Endometrium (tissue), 2 donors: ENCODE measurements around the gene PACS2.
"Not testable (repeated sequence)": the region's sequence is repeated elsewhere in the genome, so short reads cannot be mapped to it uniquely, and the experiment has no call there.

ENCODE experiments used
- FAIRE-seq: peaks from 2 replicates; lab custom pipeline; 2012; peaks lifted over from hg19 to GRCh38; lab: Jason Lieb, UNC
- donor health status: control.
- donor health status: control.

The PACS2 gene

DNA sequence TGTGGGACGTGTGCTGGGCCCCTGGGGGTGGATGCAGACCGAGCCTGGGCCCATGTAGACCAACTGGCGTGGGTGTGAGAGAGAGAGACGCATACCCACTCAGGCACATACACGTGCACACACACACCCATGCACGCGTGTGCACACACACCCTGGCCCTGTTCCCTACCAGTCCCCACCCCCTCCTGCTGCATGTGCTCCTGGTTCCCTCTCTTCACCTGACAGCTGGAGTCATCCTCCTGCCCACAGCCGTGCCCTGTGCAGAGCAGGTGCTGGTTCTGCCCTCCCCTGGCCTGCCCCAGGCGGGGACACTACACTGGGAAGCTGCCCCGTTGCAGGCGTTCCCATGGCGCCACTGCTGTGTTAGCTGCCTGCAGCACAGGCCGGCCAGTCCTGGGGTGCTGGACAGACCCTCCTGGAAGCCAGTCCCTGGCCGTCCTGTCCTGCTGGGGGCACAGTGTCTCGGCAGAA, 18.5 kb downstream of the PACS2 start:
- FAIRE-seq: no peak

DNA sequence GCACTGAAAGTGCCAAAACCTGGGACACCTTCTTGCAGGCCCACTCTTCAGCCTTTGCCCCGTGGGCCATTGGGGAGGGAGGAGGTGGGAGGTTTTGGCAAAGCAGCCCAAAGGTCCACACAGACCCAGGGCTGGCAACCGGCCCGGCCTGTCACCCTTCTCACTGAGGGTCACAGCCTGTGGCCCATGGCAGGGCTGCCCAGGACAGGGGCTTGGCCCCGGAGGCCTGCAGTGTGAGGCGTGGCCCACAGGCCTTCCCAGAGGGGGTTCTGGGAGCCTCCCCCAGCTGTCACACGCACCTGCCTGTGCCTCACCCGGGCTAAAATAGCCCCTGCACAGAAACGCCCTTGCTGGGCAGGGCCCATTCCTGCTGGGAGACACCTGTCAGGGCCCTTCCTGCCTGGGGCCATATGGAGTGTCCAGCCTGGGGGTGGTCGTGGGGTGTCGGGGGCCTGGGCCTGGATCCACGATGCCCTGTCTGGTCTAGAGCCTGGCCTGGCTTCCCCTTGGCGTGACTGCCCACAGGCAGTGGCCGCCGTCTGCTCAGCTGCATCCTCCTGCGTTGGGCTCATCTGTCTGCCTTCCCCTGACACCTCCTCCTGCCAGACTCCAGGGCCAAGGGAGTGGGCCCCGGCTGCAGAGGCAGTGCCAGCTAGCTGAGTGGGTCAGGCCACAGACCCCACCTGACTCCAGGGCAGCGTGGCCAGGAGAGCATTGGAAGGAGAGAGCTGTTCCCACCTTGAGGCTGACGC, 19.2 kb downstream of the PACS2 start:
- no peak for FAIRE-seq

DNA sequence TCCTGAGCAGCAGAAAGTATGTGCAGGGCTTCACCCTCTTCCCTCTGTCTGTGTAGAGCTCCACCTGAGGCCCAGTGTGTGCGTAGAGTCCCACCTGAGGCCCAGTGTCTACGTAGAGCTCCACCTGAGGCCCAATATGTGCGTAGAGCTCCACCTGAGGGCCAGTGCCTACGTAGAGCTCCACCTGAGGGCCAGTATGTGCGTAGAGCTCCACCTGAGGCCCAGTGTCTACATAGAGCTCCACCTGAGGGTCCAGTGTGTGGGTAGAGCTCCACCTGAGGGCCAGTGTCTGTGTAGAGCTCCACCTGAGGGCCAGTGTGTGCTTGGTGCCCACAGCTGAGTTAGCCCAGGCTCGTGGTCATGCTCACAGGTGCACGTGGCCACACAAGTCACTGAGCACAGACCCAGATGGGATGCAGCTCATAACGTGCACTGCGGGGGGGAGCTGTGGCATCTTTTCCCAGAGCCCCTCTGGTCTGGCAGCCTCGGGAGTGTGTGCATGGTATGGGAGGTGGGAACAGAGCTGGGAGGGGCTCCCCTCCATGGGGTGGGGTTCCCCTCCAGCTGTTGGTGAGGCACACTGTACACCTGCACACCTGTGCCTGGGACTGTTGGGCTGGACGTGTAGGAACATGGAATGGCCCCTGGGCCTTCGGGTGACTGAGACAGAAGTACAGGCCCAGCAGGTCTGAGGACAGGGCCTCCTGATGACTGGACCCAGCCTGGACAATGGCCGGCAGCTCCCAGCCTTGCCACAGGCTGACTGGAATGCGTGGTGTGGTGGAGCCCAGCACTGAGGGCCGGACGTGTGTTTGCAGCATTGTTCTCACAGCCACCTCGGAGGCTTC, 20.1 kb downstream of the PACS2 start:
- no peak for FAIRE-seq

DNA sequence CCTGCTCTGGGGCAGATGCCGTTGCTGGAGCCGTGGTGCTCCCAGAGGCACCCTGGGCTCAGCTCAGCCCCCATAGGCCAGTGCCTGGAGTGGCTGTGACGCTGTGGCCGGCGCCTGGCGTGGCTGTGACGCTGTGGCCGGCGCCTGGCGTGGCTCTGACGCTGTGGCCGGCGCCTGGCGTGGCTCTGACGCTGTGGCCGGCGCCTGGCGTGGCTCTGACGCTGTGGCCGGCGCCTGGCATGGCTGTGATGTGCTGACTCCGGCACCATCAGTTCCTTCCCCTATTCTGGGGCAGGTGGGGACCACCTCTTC, 20.6 kb downstream of the PACS2 start:
- FAIRE-seq: not testable (repeated sequence)

DNA sequence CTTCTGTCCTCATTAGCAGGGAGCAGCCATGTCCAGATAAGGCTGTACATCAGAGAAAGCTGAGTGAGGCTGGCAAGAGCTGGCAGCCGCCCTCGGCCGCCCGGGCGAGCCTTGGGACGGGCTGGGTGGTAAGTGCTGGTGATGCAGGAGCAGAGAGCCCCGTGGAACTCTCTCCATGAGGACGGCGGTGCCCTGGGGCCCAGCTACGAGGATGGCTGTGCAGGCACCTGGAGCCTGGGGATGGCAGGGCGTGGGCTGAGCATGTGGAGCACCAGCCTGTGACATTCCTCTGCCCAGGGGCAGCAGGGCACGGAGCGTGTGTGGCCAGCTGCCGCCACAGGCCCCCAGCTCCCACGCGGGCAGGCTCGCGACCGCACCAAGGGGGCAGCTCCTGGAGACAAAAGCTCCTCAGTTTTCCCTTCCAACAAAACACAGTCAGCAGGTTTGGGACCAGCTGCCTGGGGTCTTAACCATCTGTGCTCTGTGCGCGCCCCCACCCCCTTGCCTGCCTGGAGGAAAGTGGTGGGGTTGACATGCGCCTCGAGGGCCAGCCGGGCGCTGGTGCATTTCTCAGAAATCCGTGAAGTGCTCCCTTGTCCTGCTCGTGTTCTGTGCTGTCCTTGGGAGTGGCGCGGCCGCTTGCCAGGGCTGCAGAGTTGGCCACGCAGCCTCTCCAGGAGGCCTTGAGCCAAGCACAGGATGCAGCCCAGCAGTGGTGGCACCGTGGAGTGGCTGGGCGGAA, 21.4 kb downstream of the PACS2 start:
- no peak for FAIRE-seq

DNA sequence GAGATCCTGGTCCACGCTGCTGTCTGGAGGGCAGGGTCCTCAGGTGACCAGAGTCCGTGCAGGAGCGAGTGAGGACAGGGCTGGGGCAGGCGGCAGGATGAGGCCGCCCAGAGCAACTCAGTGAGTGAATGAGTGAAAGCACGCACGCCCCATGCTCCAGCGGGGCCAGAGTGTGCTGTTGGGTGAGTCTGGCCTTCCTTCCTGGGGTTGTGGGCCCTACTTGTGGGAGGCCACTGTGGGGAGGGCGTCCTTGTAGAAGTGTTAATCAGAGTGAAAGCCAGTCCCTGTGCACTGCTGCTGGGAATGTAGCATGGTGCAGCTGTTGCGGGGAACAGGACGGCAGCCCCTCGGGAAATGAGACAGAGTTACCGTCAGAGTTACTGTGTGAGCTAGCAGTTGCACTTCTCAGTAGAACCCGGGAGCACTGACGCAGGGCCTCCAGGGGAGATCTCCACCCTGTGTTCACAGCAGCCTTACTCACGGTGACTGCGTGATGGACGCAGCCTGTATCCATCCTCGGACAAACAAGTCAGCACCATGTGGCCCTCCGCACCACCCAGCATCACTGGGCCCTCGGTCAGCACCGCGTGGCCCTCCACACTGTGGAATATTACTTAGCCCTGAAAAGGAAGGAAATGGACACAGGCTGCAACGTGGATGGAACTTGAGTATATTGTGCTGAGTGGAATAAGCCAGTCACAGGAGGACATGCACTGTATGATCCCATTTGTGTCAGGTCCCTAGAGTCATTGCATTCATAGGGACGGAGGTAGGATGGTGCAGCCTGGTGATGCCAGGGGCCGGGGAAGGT, 22.1 kb downstream of the PACS2 start:
- FAIRE-seq: no peak

DNA sequence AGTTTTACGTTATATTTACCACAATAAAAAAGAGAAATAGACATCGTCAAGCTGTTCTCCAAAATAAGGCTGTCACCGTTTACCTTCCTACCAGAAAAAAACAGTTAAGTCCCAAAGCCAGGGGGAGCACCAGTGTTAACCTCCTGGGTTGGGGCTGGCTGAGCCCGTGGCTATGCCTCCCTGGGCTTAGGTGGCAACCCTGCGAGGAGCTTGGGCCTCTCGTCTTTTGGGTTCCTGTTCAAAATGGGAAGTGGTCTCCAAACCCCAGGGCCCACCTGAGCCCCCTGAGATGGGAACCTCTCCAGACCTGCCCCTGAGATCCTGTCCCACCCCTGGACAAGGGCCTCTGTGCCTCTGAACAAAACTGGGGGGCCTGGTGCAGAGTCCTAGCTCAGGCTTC, 22.9 kb downstream of the PACS2 start:
- FAIRE-seq: no peak

DNA sequence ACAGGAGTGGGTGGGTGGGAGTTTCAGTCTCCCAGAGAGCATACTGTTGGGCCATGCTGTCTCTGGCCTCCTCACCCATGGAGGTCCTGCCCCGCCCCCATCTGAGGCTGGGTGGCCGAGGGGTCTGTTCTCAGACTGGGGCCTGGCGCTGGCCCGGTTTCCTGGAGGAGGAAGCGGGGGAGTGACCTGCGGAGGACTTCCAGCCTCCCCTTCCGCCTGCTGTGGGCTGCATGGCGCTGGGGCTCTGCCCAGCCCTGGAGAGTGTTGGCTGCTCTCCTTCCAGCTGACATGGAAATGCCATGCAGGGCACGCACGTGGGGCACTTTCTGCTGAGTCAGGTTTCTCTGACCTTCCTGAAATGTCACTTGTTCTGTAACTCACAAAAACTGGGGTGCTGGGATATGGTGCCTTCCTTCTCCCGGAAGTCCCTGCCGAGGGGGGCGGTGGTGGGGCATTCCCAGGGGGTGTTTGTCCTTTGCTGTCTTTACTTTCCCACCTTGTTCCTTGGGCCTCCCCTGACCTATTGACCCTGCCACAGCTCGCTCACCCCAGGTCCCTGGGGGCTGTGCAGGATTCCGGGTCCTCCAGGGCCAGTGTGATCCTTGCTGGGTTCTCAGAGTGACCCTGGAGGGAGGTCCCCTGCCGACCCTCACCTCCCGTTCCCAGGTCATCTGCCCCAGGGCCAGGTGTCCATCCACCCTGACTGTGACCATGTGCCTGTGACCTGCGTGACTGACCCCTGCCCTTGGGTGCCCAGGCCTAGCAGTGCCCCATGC, 23.6 kb downstream of the PACS2 start:
- FAIRE-seq: no peak

DNA sequence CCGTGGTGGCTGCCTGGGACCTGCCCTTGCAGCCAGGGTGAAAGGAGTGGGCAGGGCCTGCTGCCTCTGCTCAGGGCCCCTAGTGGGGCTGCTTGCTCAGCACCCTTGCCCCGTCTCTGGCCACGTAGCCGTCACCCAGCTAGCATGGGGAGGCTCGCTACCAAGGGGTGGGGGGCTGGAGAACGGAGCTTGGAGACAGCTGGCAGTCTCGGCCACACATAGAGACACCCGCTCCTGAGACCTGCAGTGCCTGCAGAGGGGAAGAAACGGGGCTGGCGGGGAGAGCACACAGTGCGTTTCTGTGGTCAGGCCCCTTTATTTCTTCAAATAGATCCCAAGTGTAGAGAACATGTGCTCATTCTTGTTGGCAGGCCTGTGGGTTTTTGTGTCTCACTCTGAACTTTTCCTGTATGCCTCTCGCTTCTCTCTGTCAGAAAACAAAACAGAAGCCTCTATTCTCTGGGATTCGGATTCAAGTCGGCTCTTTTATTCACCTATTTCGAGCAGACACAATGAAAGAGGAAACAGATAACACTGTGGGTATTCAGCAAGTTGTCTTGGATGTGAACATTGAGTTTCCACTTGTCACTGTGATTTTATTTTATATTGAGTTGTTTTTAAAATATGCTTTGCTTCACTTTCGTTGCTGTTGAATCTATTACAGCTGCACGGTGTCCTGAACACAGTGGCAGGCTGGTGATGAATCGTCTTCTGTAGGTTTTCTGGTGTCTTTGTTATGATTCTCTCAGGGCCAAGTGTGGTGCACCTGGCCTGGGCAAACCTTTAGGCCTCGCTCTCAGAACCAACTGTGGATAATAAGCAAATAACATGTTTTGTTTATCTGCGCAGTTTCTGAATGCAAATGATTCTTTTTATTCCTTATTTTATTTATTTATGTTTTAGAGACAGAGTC, 26.5 kb downstream of the PACS2 start:
- FAIRE-seq: no peak

DNA sequence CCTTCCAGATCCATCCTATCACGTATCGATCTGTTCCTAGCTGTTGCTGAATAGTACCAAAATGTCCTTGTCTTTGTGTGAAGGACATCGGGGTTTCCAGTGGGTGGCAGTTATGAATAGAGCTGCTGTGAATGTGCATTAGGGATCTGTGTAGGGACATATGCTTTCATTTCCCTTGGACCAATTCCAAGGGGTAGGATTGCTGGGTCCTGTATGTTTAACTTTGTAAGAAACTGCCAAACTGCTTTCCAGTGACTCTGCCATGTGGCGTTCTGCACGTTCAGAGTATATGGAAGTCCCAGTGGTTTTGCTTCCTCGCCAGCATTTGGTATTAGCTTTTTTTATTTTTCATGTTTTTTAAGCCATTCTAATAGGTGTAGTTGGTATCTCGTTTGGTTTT, 28.6 kb downstream of the PACS2 start:
- no peak for FAIRE-seq

DNA sequence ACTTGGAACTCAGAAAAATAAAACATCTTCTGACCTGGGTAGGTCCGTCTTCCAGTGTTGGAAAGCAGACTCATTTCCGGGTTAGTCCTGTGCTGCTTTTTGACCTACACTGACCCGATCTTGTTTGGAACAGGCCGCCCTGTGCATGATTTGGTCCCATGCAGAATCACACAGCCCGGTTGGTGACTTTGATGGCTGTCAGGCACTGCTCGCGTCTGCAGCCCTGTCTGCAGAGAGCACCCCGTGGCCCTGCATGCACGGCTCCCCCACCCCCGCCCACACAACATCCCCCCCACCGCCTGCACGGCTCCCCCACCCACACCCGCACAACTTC, 31.6 kb downstream of the PACS2 start:
- FAIRE-seq: no peak

DNA sequence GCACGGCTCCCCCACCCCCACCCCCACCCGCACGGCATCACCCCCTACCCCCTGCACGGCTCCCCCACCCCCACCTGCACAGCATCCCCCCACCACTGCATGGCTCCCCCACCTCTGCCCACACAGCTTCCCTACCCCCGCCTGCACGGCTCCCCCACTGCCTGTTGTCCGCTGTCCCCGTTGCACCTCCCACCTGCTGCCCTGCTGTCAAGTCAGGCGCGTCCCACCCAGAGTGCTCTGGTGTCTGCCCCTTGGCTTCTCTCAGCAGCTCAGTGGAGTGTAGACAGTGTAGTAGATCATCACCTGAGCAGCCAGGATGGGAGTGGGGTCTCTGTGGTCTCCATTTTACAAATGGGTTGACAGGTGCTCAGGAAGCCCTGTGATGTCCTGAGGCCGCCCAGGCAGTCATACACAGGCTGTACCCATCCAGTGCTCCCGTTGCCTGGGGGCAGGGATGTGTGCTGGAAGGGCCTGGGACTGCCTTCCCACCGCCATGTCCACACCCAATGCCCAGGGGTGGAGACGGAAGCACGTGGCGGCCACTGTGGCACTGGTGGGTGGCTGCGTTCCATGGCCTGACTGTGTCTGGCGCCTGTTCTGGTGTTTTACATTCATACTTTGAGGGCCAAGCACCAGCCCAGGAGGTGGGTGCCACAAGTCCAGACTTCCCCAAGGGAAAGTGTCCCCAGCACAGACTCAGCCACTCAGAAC, 32.5 kb downstream of the PACS2 start:
- FAIRE-seq: no peak

DNA sequence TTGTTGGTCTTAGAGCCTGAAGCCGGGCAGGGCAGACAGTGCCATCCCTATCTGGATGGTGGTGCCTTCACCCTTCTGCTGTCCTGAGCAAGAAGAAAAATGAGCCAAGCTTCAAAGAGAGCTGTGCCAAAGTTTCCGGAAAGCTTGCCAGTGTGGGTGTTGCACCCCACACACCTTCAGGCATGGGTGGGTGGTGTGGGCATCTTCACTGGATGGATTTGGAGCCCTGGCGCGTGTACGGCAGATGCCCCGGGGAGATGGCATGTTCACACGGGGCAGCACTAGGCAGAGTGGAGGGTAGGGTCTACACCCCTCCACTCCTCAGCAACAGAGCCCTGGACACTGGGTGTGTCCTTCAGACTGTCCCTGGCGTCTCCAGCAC, 33.0 kb downstream of the PACS2 start:
- FAIRE-seq: no peak

DNA sequence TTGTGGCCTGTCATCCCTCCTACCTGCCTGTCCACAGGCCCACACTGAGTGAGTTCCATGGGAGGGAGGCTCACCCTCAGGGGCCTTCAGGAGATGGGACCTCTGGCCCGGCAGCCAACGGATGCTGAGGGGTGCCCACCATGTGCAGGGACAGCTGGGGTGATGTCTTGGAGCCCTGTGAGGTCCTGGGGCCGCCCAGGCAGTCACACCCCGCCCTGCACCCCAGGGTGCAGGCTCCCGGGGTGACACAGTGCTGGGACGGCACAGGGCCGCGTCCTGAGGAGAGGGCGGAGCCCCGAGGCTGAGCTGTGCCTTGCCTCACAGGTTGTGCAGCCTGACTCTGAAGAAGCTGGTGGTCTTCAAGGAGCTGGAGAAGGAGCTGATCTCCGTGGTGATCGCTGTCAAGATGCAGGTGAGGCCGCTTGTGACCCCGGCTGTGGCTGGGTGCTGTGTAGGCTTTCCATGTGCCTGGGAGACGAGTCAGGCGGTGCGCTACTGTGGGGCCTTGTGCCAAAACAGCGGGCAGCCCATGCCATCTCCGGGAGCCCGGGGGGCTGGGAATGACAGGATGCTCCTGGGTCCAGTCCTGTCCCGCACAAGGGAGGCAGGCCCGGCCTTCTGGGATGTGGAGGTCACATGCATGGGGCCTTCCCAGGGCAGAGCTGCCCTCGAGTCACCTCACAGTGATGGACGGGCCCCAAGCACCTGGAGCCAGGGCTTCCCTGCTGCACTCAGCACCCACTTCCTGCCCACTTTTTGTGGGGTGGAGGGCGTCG, 33.8 kb downstream of the PACS2 start:
- no peak for FAIRE-seq

DNA sequence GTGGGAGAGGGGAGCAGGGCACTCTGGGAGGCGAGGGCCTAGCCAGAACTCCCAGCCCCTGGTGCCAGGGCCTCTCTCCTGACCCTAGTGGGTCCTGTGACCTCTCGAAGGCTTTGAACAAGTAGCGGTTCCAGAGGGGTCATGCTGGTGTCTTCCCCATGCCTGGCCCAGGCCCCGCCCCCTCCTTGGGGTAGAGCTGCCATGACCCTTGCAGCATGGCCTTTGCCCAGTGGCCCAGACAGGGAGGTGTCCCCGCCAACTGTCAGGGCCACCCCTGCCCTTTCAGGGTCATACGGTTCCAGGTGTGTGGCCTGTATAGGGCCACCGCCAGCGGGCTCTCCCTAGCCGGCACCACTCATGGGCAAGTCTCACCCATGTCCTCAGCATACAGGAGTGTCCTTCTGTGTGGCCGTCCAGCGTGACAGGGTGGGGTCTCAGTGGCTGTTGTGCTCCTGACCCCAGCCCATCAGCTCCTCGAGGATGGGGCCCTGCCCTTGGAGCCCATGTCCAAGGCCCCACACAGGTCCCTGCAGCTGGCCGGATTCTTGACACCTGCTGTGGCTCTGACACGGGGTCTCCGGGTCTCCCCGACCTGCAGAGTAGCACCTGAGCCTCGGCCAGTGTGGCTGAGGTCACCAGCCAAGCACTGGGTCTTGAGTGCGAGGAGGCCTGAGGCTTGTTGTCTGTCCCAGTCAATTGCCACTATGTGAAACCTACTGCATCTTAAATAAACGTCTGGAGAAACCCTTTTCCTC, 34.6 kb downstream of the PACS2 start:
- no peak for FAIRE-seq

DNA sequence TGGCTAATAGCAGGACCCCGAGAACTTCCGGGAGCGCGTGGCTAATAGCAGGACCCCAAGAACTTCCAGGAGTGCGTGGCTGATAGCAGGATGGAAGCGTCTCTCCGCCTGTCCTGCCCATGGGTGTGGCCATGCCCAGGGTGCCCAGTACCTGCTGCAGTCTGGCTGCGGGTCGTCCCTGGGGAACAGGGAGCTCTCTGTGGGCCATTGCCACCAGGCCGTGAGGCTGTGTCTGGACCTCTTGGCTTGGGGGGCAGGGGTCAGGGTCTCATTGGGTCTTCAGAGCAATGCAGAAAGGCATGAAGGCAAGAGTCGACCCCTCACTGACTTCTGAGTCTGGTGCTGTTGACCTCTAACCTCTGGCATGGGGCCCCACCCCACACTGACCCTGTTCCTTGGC, 35.4 kb downstream of the PACS2 start:
- no peak for FAIRE-seq

DNA sequence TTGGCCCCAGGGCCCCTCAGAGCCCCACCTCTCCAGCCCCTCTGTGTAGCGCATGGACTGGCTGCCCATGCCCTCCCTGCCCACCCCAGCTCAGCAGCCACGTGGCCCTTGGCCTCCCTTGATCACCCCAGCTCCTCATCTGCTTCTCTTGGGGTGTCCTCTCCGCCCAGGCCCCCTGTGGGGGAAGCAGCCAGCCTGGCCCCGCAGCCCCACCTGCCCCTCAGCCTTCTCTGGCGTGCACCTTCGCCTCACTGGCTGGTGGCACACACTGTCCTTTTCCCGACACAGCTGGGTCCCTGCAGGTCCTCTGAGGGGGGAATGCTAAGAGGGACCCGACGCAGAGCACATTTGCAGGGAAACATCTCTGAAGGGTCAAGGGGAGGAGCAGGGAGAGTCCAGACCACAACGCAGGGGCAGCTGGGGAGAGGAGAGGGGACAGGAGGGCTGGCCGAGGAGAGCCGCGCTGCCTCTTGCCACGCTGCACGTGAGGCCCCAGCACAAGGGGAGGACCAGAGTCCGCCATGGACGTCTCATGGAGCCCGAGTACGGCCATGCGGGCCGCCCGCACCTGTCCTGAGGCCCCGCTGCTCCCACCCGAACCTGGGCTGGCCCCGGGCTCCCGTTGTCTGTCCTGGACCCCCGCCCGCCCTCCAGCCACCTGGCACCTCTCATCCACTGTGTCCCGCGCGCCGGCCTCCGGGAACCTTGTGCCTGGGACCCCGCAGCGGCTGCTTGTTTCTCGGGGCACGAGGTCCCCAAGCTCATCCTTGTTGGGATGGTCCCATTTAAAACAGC, 36.1 kb downstream of the PACS2 start:
- no peak for FAIRE-seq
